K562 (cell line): ENCODE results near the gene RHD. TPM values are rescaled to one million over a fixed set of nuclear protein-coding genes. Genes with fewer than 3 reads are reported as not detected.
A peak's percentile ranks its signal among the peaks of the same experiment; 100 is the strongest.

Source experiments
- CREB3 ChIP-seq: fragments of 450-650 bp; conservative IDR thresholded peaks from 2 replicates; pipeline ENCODE4 v1.6.1; 2016; ENCODE audit warnings: missing genetic modification characterization, low read depth, mild to moderate bottlenecking, missing compliant biosample characterization, moderate library complexity
- DMBX1 ChIP-seq: fragments of 250-450 bp; sonication (Bioruptor Pico); IDR thresholded peaks from 2 replicates; pipeline ENCODE4 v1.8.0; 2022; ENCODE audit warnings: inconsistent platforms, mild to moderate bottlenecking, moderate library complexity, borderline replicate concordance
- ELF4 ChIP-seq: fragments of 450-650 bp; formaldehyde crosslinking; IDR thresholded peaks from 2 replicates; pipeline ENCODE4 v1.4.0; 2022; ENCODE audit warnings: missing genetic modification characterization
- GMEB1 ChIP-seq: fragments of 250-450 bp; sonication (Bioruptor Pico); IDR thresholded peaks from 2 replicates; pipeline ENCODE4 v1.4.0; 2020; ENCODE audit warnings: mild to moderate bottlenecking
- HMBOX1 ChIP-seq: sonication (generic); IDR thresholded peaks from 2 replicates; pipeline ENCODE4 v1.6.1; 2016
- HNRNPH1 ChIP-seq: fragments of 200-400 bp; formaldehyde crosslinking; optimal IDR thresholded peaks from 2 replicates; pipeline ENCODE3; 2017; ENCODE audit warnings: low read depth, mild to moderate bottlenecking, low read length, moderate library complexity
- MCM5 ChIP-seq: fragments of 450-650 bp; IDR thresholded peaks from 2 replicates; pipeline ENCODE4 v1.6.1; 2016; ENCODE audit warnings: low read depth
- MYBL2 ChIP-seq, 2 experiments: fragments of 450-650 bp in 1 of 2; sonication (generic) in 1 of 2; formaldehyde crosslinking in 1 of 2; IDR thresholded peaks; 2 replicates each; pipeline versions ENCODE4 v1.6.1 to v1.8.1; 2017 to 2022; ENCODE audit warnings: borderline replicate concordance in 1 of 2, inconsistent platforms in 1 of 2, low read depth in 1 of 2, mild to moderate bottlenecking in 1 of 2, missing genetic modification reagents in 1 of 2, moderate library complexity in 1 of 2
- NFRKB ChIP-seq: fragments of 450-650 bp; IDR thresholded peaks from 2 replicates; pipeline ENCODE4 v1.6.1; 2016; ENCODE audit warnings: low read depth
- POLR2AphosphoS5 ChIP-seq: IDR thresholded peaks from 2 replicates; pipeline ENCODE4 v1.6.1; 2011; ENCODE audit warnings: mild to moderate bottlenecking, low read depth, low read length, moderate library complexity; ENCODE audit not compliant: control insufficient read depth, insufficient read depth
- RAD21 ChIP-seq, 2 experiments: fragments of 250-450 bp in 1 of 2; fragments of 450-650 bp in 1 of 2; sonication (Bioruptor Pico) in 1 of 2; formaldehyde crosslinking in 1 of 2; IDR thresholded peaks in 1 of 2; conservative IDR thresholded peaks in 1 of 2; 2 replicates each; pipeline versions ENCODE4 v1.4.0 to v1.8.0; 2020 to 2022; ENCODE audit warnings: mild to moderate bottlenecking in 2 of 2, moderate library complexity in 1 of 2
- RNF2 ChIP-seq: sonication (generic); IDR thresholded peaks from 2 replicates; pipeline ENCODE4 v1.6.1; 2016
- SMAD4 ChIP-seq: fragments of 250-450 bp; sonication (Bioruptor Pico); conservative IDR thresholded peaks from 2 replicates; pipeline ENCODE4 v1.8.0; 2021; ENCODE audit warnings: inconsistent platforms, mild to moderate bottlenecking, moderate library complexity
- TARDBP ChIP-seq: fragments of 450-650 bp; IDR thresholded peaks from 2 replicates; pipeline ENCODE4 v1.6.1; 2016
- XRCC3 ChIP-seq: fragments of 450-650 bp; IDR thresholded peaks from 2 replicates; pipeline ENCODE4 v1.6.1; 2017; ENCODE audit warnings: mild to moderate bottlenecking, moderate library complexity
- ZNF184 ChIP-seq: sonication (generic); formaldehyde crosslinking; IDR thresholded peaks from 2 replicates; pipeline ENCODE4 v1.5.0; 2020; ENCODE audit warnings: missing genetic modification reagents
- ZNF24 ChIP-seq: fragments of 450-650 bp; IDR thresholded peaks from 2 replicates; pipeline ENCODE4 v1.6.1; 2016
- ZNF668 ChIP-seq: fragments of 250-450 bp; sonication (Bioruptor Pico); IDR thresholded peaks from 2 replicates; pipeline ENCODE4 v1.8.0; 2022; ENCODE audit warnings: mild to moderate bottlenecking, inconsistent platforms
- ZSCAN29 ChIP-seq: fragments of 450-650 bp; IDR thresholded peaks from 2 replicates; pipeline ENCODE4 v1.6.1; 2017
- polyA plus RNA-seq, 8 experiments: library from polyadenylated mRNA; depleted of rRNA in 4 of 8; stranded (reverse) in 5 of 8; unstranded in 3 of 8; fragments of >200 nt; fragmentation: Nextera tagmentation in 2 of 8; fragmentation: Illumina TruSeq in 1 of 8; extraction: Ambion mirVana in 2 of 8; extraction: Trizol in 1 of 8; gene quantifications; 2 replicates each; pipeline versions ENCODE4 v1.2.1 to v1.2.3, GENCODE V29; 2011 to 2014; ENCODE audit warnings: inconsistent platforms in 1 of 8, missing spikeins in 1 of 8
- total RNA-seq, 7 experiments: library from RNA; depleted of rRNA in 6 of 7; stranded (reverse); fragments of >200 nt in 6 of 7; fragmentation: Illumina TruSeq in 2 of 7; extraction: Trizol in 2 of 7; gene quantifications; 2 replicates each; pipeline versions ENCODE4 v1.2.1 to v1.2.3, GENCODE V29; 2011 to 2021; ENCODE audit warnings: low replicate concordance in 1 of 7
- TF ChIP-seq, protein P1 (sequence below): fragments of 450-650 bp; conservative IDR thresholded peaks from 2 replicates; pipeline ENCODE4 v1.6.1; 2016; ENCODE audit warnings: missing genetic modification characterization, low read depth, mild to moderate bottlenecking, control low read depth, missing compliant biosample characterization
- TF ChIP-seq, protein P2 (sequence below): fragments of 450-650 bp; formaldehyde crosslinking; IDR thresholded peaks from 2 replicates; pipeline ENCODE4 v1.4.0; 2022; ENCODE audit warnings: missing genetic modification characterization

The RHD gene
- total and polyA plus RNA-seq, 9 of the 15 experiments (the other 6 are each of a cell fraction or from before 2014, with no cell fraction given), result 8.8 to 32.4 (median 15.0) TPM

DNA sequence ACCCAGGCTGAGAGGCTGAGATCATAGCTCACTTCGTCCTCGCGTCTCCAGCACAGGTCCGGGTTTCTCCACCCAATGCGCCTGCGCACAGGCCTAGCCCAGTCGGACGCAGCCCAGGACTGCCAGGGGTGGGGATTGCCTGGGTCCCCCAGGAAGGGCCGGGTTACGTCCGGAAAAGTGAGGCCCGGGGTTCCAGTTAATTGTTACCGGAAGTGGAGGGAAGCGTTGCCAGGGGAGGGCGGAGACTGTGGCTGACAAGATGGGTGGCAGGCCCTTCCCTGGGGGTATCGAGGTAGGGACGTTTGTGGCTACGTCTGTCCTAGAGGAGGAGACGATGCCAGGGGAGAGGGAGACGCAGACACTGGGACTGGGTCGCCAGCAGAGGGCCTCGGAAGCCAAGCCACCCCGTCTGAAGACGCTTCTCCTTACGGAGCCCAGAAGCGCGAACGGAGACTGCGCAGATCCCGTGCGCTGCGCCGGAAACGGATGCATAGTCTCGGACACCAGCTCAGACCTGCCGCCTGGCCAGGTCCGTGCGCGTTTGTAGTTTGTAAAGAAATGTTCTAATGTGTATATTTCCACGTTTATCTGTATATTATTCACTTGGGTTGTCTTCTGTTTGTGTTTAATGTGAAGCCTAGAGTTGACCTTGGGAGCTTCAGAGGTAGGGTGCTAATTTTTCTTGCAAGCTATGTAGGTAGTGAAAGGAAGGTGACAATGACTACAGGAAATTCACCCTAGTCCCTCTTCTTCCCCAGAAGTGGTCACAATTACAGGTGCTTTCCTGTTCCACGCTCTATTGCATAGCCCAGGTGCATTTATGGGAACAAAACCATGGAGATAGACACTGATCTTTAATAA lies 32.4 kb upstream of the RHD start (continued):
- TF ChIP-seq ELF4, result peak; percentile 29; the same call in 1 of the 2 replicates
- TF ChIP-seq, protein P1, sequence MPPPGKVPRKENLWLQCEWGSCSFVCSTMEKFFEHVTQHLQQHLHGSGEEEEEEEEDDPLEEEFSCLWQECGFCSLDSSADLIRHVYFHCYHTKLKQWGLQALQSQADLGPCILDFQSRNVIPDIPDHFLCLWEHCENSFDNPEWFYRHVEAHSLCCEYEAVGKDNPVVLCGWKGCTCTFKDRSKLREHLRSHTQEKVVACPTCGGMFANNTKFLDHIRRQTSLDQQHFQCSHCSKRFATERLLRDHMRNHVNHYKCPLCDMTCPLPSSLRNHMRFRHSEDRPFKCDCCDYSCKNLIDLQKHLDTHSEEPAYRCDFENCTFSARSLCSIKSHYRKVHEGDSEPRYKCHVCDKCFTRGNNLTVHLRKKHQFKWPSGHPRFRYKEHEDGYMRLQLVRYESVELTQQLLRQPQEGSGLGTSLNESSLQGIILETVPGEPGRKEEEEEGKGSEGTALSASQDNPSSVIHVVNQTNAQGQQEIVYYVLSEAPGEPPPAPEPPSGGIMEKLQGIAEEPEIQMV, result peak; percentile 75
- no peak for TF ChIP-seq TARDBP
- TF ChIP-seq RNF2, result peak; percentile 73
- no peak for TF ChIP-seq HMBOX1
- TF ChIP-seq GMEB1 (CRISPR knock-in tag), result 0 out of 2 replicates have a peak, but pooled peaks have one; percentile 5
- TF ChIP-seq NFRKB, result no peak; the same call in 1 of the 2 replicates
- 0 out of 2 replicates have a peak, but pooled peaks have one; percentile 12 for TF ChIP-seq CREB3 (tag)
- TF ChIP-seq MCM5, result no peak
- TF ChIP-seq POLR2AphosphoS5, result peak; percentile 81; the same call in 1 of the 2 replicates
- peak; percentile 73 to 84 for TF ChIP-seq RAD21 (CRISPR knock-in tag; conservative IDR thresholded peaks at IDR 0.05 in 1 of 2, IDR thresholded peaks at IDR 0.05 in 1 of 2)
- TF ChIP-seq ZSCAN29, result 0 out of 2 replicates have a peak, but pooled peaks have one; percentile 29
- no peak for TF ChIP-seq HNRNPH1
- TF ChIP-seq ZNF24, result peak; percentile 95
- no peak for TF ChIP-seq XRCC3
- no peak for TF ChIP-seq MYBL2 (IDR thresholded peaks at IDR 0.05; ENCODE audit: low read depth)
- no peak for TF ChIP-seq MYBL2 (CRISPR knock-in tag; IDR thresholded peaks at IDR 0.05; ENCODE audit: borderline replicate concordance)
- TF ChIP-seq DMBX1 (CRISPR knock-in tag), result no peak
- TF ChIP-seq ZNF184, result no peak
- TF ChIP-seq, protein P2, sequence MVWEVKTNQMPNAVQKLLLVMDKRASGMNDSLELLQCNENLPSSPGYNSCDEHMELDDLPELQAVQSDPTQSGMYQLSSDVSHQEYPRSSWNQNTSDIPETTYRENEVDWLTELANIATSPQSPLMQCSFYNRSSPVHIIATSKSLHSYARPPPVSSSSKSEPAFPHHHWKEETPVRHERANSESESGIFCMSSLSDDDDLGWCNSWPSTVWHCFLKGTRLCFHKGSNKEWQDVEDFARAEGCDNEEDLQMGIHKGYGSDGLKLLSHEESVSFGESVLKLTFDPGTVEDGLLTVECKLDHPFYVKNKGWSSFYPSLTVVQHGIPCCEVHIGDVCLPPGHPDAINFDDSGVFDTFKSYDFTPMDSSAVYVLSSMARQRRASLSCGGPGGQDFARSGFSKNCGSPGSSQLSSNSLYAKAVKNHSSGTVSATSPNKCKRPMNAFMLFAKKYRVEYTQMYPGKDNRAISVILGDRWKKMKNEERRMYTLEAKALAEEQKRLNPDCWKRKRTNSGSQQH, result peak; percentile 90
- no peak for TF ChIP-seq ZNF668
- TF ChIP-seq SMAD4 (CRISPR knock-in tag), result peak; percentile 85
